Measurements from ENCODE around the gene ZNF410.

The ZNF410 gene

GRCh38 chr14:73955674-73956073 lies 69.0 kb downstream of the ZNF410 start:
- Histone ChIP-seq H3K9me3 (ENCODE audit: insufficient read depth, low read depth, low read length) (no peaks in the 10 kb centered on the region), H3K36me3 (ENCODE audit: insufficient read depth, low read length) (peaks cover 58% of the 10 kb centered on the region), H3K4me1 (ENCODE audit: insufficient read depth, low read length) (no peaks in the 10 kb centered on the region), H3K4me3 (ENCODE audit: low read length) (no peak overlapping the region), H3K9ac (ENCODE audit: low read depth, low read length) (no peak overlapping the region), H3K27me3 (ENCODE audit: insufficient read depth, low read length) (no peaks in the 10 kb centered on the region), H3K27ac (ENCODE audit: low read depth, low read length) (no peak overlapping the region)
- 95% methylated on average over 5 of the region's 5 CpGs for WGBS

- Histone ChIP-seq H3K4me3 (ENCODE audit: low read length) (no peak overlapping the region), H3K4me1 (ENCODE audit: insufficient read depth, low read length) (no peaks in the 10 kb centered on the region), H3K9me3 (ENCODE audit: insufficient read depth, low read depth, low read length) (no peaks in the 10 kb centered on the region), H3K27ac (ENCODE audit: low read depth, low read length) (no peak overlapping the region), H3K36me3 (ENCODE audit: insufficient read depth, low read length) (peaks cover 78% of the 10 kb centered on the region), H3K27me3 (ENCODE audit: insufficient read depth, low read length) (no peaks in the 10 kb centered on the region), H3K9ac (ENCODE audit: low read depth, low read length) (no peak overlapping the region)
These were observed 71.9 kb downstream of the ZNF410 start for GRCh38 chr14:73958591-73958990.

GRCh38 chr14:73961192-73961591 lies 74.5 kb downstream of the ZNF410 start:
- Histone ChIP-seq H3K4me3 (ENCODE audit: low read length) (no peak overlapping the region), H3K27me3 (ENCODE audit: insufficient read depth, low read length) (no peaks in the 10 kb centered on the region), H3K27ac (ENCODE audit: low read depth, low read length) (no peak overlapping the region), H3K9me3 (ENCODE audit: insufficient read depth, low read depth, low read length) (no peaks in the 10 kb centered on the region), H3K36me3 (ENCODE audit: insufficient read depth, low read length) (peaks cover 72% of the 10 kb centered on the region), H3K9ac (ENCODE audit: low read depth, low read length) (no peak overlapping the region), H3K4me1 (ENCODE audit: insufficient read depth, low read length) (no peaks in the 10 kb centered on the region)
- 96% methylated on average over 12 of the region's 12 CpGs for WGBS

GRCh38 chr14:73965216-73965615 lies 78.6 kb downstream of the ZNF410 start:
- over 99% methylated on average over 4 of the region's 4 CpGs for WGBS

GRCh38 chr14:73968885-73969284 lies 82.2 kb downstream of the ZNF410 start:
- no peak overlapping the region for H3K27ac ChIP-seq (ENCODE audit: low read depth, low read length)
- no peak overlapping the region for H3K9ac ChIP-seq (ENCODE audit: low read depth, low read length)
- WGBS, result 98% methylated on average over 2 of the region's 2 CpGs
- no peaks in the 10 kb centered on the region for H3K27me3 ChIP-seq (ENCODE audit: insufficient read depth, low read length)
- no peak overlapping the region for H3K4me3 ChIP-seq (ENCODE audit: low read length)
- H3K9me3 ChIP-seq (ENCODE audit: insufficient read depth, low read depth, low read length), result no peaks in the 10 kb centered on the region
- H3K4me1 ChIP-seq (ENCODE audit: insufficient read depth, low read length), result no peaks in the 10 kb centered on the region
- H3K36me3 ChIP-seq (ENCODE audit: insufficient read depth, low read length), result peaks cover 26% of the 10 kb centered on the region

More at GRCh38 chr14:73965216-73965615, 78.6 kb downstream of the ZNF410 start:
- Histone ChIP-seq H3K27me3 (ENCODE audit: insufficient read depth, low read length) (no peaks in the 10 kb centered on the region), H3K4me1 (ENCODE audit: insufficient read depth, low read length) (no peaks in the 10 kb centered on the region), H3K9ac (ENCODE audit: low read depth, low read length) (no peak overlapping the region), H3K9me3 (ENCODE audit: insufficient read depth, low read depth, low read length) (no peaks in the 10 kb centered on the region), H3K27ac (ENCODE audit: low read depth, low read length) (no peak overlapping the region), H3K4me3 (ENCODE audit: low read length) (no peak overlapping the region), H3K36me3 (ENCODE audit: insufficient read depth, low read length) (peaks cover 59% of the 10 kb centered on the region)

- Histone ChIP-seq H3K27ac (ENCODE audit: low read depth, low read length) (no peak overlapping the region), H3K9me3 (ENCODE audit: insufficient read depth, low read depth, low read length) (no peaks in the 10 kb centered on the region), H3K9ac (ENCODE audit: low read depth, low read length) (no peak overlapping the region), H3K27me3 (ENCODE audit: insufficient read depth, low read length) (no peaks in the 10 kb centered on the region), H3K36me3 (ENCODE audit: insufficient read depth, low read length) (peaks cover 16% of the 10 kb centered on the region), H3K4me1 (ENCODE audit: insufficient read depth, low read length) (no peaks in the 10 kb centered on the region), H3K4me3 (ENCODE audit: low read length) (no peak overlapping the region)
- 88% methylated on average over 2 of the region's 2 CpGs for WGBS
These were observed 86.8 kb downstream of the ZNF410 start for GRCh38 chr14:73973497-73973896.

- Histone ChIP-seq H3K27ac (ENCODE audit: low read depth, low read length) (no peak overlapping the region), H3K27me3 (ENCODE audit: insufficient read depth, low read length) (no peaks in the 10 kb centered on the region), H3K9ac (ENCODE audit: low read depth, low read length) (no peak overlapping the region), H3K4me1 (ENCODE audit: insufficient read depth, low read length) (no peaks in the 10 kb centered on the region), H3K36me3 (ENCODE audit: insufficient read depth, low read length) (0 out of 2 replicates have a peak, but pooled peaks cover 6% of the 10 kb centered on the region), H3K4me3 (ENCODE audit: low read length) (no peak overlapping the region), H3K9me3 (ENCODE audit: insufficient read depth, low read depth, low read length) (no peaks in the 10 kb centered on the region)
- WGBS, result 94% methylated on average over 6 of the region's 6 CpGs
These were observed 89.5 kb downstream of the ZNF410 start for GRCh38 chr14:73976125-73976524.

GRCh38 chr14:73977896-73978295 lies 91.2 kb downstream of the ZNF410 start:
- H3K27ac ChIP-seq (ENCODE audit: low read depth, low read length), result no peak overlapping the region
- 95% methylated on average over 2 of the region's 4 CpGs for WGBS
- no peak overlapping the region; the same call in 1 of the 2 replicates for H3K9ac ChIP-seq (ENCODE audit: low read depth, low read length)
- H3K4me3 ChIP-seq (ENCODE audit: low read length), result no peak overlapping the region
- H3K9me3 ChIP-seq (ENCODE audit: insufficient read depth, low read depth, low read length), result no peaks in the 10 kb centered on the region
- no peaks in the 10 kb centered on the region for H3K27me3 ChIP-seq (ENCODE audit: insufficient read depth, low read length)
- H3K36me3 ChIP-seq (ENCODE audit: insufficient read depth, low read length), result 0 out of 2 replicates have a peak, but pooled peaks cover 3% of the 10 kb centered on the region
- H3K4me1 ChIP-seq (ENCODE audit: insufficient read depth, low read length), result no peaks in the 10 kb centered on the region

All from HUES64 (cell line).